CD14-positive monocyte (primary cell): ENCODE data around the gene DMXL1. TPM values are rescaled to one million over a fixed set of nuclear protein-coding genes. Genes with fewer than 3 reads are reported as not detected.

Source experiments
- DNase-seq, 3 donors: peaks; one replicate each; pipeline ENCODE4 v3.0.0-alpha.2; 2011 to 2022
- H2AFZ ChIP-seq: 2 replicates; pipeline ENCODE4 v1.6.0; 2012; ENCODE audit warnings: mild to moderate bottlenecking, low read depth, low read length, inconsistent platforms; ENCODE audit not compliant: insufficient read depth, poor library complexity, severe bottlenecking
- H3K27ac ChIP-seq, 2 donors: 1 replicate in 1 of 2; 2 replicates in 1 of 2; pipeline ENCODE4 v1.5.1; 2012 to 2013; ENCODE audit warnings: low read length in 2 of 2, control low read depth in 1 of 2, inconsistent platforms in 1 of 2, low read depth in 1 of 2, mild to moderate bottlenecking in 1 of 2
- H3K27me3 ChIP-seq, 2 donors: one replicate each; pipeline versions ENCODE4 v1.6.0 to v1.6.1; 2011 to 2013; ENCODE audit warnings: low read length in 2 of 2; ENCODE audit not compliant: control insufficient read depth in 2 of 2, insufficient read depth in 2 of 2
- H3K36me3 ChIP-seq, 2 donors: replicated peaks in 1 of 2; 1 replicate in 1 of 2; 2 replicates in 1 of 2; pipeline versions ENCODE4 v1.5.1 to v1.6.1; 2012 to 2013; ENCODE audit warnings: low read length in 2 of 2, control low read depth in 1 of 2, inconsistent platforms in 1 of 2, mild to moderate bottlenecking in 1 of 2; ENCODE audit not compliant: insufficient read depth in 2 of 2, control insufficient read depth in 1 of 2
- H3K4me1 ChIP-seq, 2 donors: 1 replicate in 1 of 2; 2 replicates in 1 of 2; pipeline versions ENCODE4 v1.5.1 to v1.6.1; 2012 to 2013; ENCODE audit warnings: low read length in 2 of 2, control low read depth in 1 of 2, inconsistent platforms in 1 of 2, mild to moderate bottlenecking in 1 of 2, moderate library complexity in 1 of 2; ENCODE audit not compliant: insufficient read depth in 2 of 2, control insufficient read depth in 1 of 2
- H3K4me2 ChIP-seq: replicated peaks from 2 replicates; pipeline ENCODE3; 2012; ENCODE audit warnings: low read length, moderate library complexity, mild to moderate bottlenecking; ENCODE audit not compliant: poor library complexity, severe bottlenecking; ENCODE audit errors: extremely low read depth
- H3K4me3 ChIP-seq, 3 experiments: fragments of 200-600 bp in 1 of 3; sonication (generic) in 1 of 3; replicated peaks in 1 of 3; 1 replicate in 2 of 3; 2 replicates in 1 of 3; pipeline ENCODE4 v1.5.1; 2011 to 2013; ENCODE audit warnings: low read length in 3 of 3, mild to moderate bottlenecking in 3 of 3, control low read depth in 2 of 3, low read depth in 2 of 3, inconsistent platforms in 1 of 3, moderate library complexity in 1 of 3
- H3K79me2 ChIP-seq: 2 replicates; pipeline ENCODE4 v1.6.0; 2012; ENCODE audit warnings: mild to moderate bottlenecking, control low read depth, inconsistent platforms, low read length, moderate library complexity; ENCODE audit not compliant: insufficient read depth
- H3K9ac ChIP-seq: 2 replicates; pipeline ENCODE4 v1.6.0; 2017; ENCODE audit warnings: low read length, mild to moderate bottlenecking; ENCODE audit not compliant: insufficient read depth, poor library complexity, severe bottlenecking
- H3K9me3 ChIP-seq, 2 donors: replicated peaks in 1 of 2; 1 replicate in 1 of 2; 2 replicates in 1 of 2; pipeline versions ENCODE4 v1.5.1 to v1.6.1; 2012 to 2013; ENCODE audit warnings: low read length in 2 of 2, control low read depth in 1 of 2; ENCODE audit not compliant: control insufficient read depth in 1 of 2, insufficient read depth in 1 of 2
- H4K20me1 ChIP-seq: 2 replicates; pipeline ENCODE4 v1.6.0; 2012; ENCODE audit warnings: mild to moderate bottlenecking, low read length, control low read depth, moderate library complexity; ENCODE audit not compliant: insufficient read depth
- H3K27ac Mint-ChIP-seq, 7 donors: one replicate each; pipeline ENCODE4 v1.8.0; 2020; ENCODE audit warnings: mild to moderate bottlenecking in 7 of 7, mixed read lengths in 7 of 7, moderate library complexity in 6 of 7, inconsistent platforms in 2 of 7
- H3K27me3 Mint-ChIP-seq, 3 donors: one replicate each; pipeline ENCODE4 v1.8.0; 2021 to 2022; ENCODE audit warnings: low read depth in 3 of 3, mild to moderate bottlenecking in 3 of 3, mixed read lengths in 3 of 3, moderate library complexity in 3 of 3, inconsistent platforms in 1 of 3
- H3K36me3 Mint-ChIP-seq, 2 donors: one replicate each; pipeline ENCODE4 v1.8.0; 2020; ENCODE audit warnings: mixed read lengths in 2 of 2, inconsistent platforms in 1 of 2, mild to moderate bottlenecking in 1 of 2
- H3K4me1 Mint-ChIP-seq: one replicate; pipeline ENCODE4 v1.8.0; 2020; ENCODE audit warnings: mild to moderate bottlenecking, mixed read lengths
- H3K4me3 Mint-ChIP-seq, 2 donors: one replicate each; pipeline ENCODE4 v1.8.0; 2020; ENCODE audit warnings: mild to moderate bottlenecking in 2 of 2, mixed read lengths in 2 of 2, moderate library complexity in 1 of 2
- H3K9me3 Mint-ChIP-seq, 7 donors: one replicate each; pipeline ENCODE4 v1.8.0; 2020 to 2022; ENCODE audit warnings: mixed read lengths in 7 of 7, mild to moderate bottlenecking in 6 of 7, moderate library complexity in 6 of 7, inconsistent platforms in 2 of 7
- CTCF ChIP-seq: fragments of 200-600 bp; IDR thresholded peaks from one replicate; pipeline ENCODE4 v1.8.0; 2022; ENCODE audit warnings: antibody characterized with exemption, mild to moderate bottlenecking
- WGBS: methylation state at CpG from one replicate; pipeline ENCODE4 v1.1.5; 2013; ENCODE audit warnings: missing lambda C conversion rate; ENCODE audit not compliant: insufficient coverage; 5-methylcytosine and 5-hydroxymethylcytosine counted together
- intact Hi-C, 2 donors: fragments of 100-400 bp; cut with micrococcal nuclease; formaldehyde crosslinking; loops; one replicate each; pipeline versions ENCODE4 v1.15.0 to v1.15.1; 2023
- polyA plus RNA-seq, 3 donors: library from polyadenylated mRNA; depleted of rRNA in 1 of 3; unstranded in 2 of 3; stranded (reverse) in 1 of 3; fragments of 300-500 nt in 2 of 3; fragments of >200 nt in 1 of 3; fragmentation: Illumina TruSeq in 2 of 3; gene quantifications; 1 replicate in 2 of 3; 2 replicates in 1 of 3; pipeline ENCODE4 v1.2.3, GENCODE V29; 2012 to 2021

Gene DMXL1
- polyA plus RNA-seq, 3 donors, result 15.5 to 20.5 (median 19.5) TPM

- H3K36me3 ChIP-seq, result peaks cover 2 to 17% of the 10 kb centered on the region in 2 donors
These were observed 7.4 kb downstream of the DMXL1 start for GRCh38 chr5:119078071-119078846.

GRCh38 chr5:119078861-119079260 lies 8.0 kb downstream of the DMXL1 start:
- no peak overlapping the region for H3K4me2 ChIP-seq
- Mint-ChIP-seq H3K9me3 (no peaks in the 10 kb centered on the region), H3K27me3 (no peaks in the 10 kb centered on the region), H3K4me1 (peaks cover 35% of the 10 kb centered on the region), H3K27ac (no peak overlapping the region), H3K36me3 (peaks cover 7 to 15% of the 10 kb centered on the region in 2 donors), H3K4me3 (no peak overlapping the region)
- DNase-seq, result no peak
- H3K9ac ChIP-seq, result no peak overlapping the region
- no peak for TF ChIP-seq CTCF
- no CpG with 5 or more reads among the region's 1 CpG for WGBS
- H3K27me3 ChIP-seq, result no peaks in the 10 kb centered on the region
- intact Hi-C loops, result loop anchor here (10.0 kb wide), 2 partner anchors 64 to 186 kb away; no protein-coding TSS in a partner anchor
- H3K36me3 ChIP-seq, result peaks cover 2 to 17% of the 10 kb centered on the region in 2 donors
- peaks cover 96% of the 10 kb centered on the region for H3K79me2 ChIP-seq
- H3K4me1 ChIP-seq, result peaks cover 8 to 10% of the 10 kb centered on the region in 2 donors
- H3K27ac ChIP-seq, result no peak overlapping the region
- H3K9me3 ChIP-seq, result no peaks in the 10 kb centered on the region
- no peak overlapping the region for H3K4me3 ChIP-seq
- no peak overlapping the region for H2AFZ ChIP-seq
- peaks cover 79% of the 10 kb centered on the region for H4K20me1 ChIP-seq

More at GRCh38 chr5:119078071-119078846, 7.4 kb downstream of the DMXL1 start:
- intact Hi-C loops, result loop anchor here (10.0 kb wide), 2 partner anchors 63 to 187 kb away; no protein-coding TSS in a partner anchor
- peaks cover 40% of the 10 kb centered on the region for H3K4me1 Mint-ChIP-seq
- TF ChIP-seq CTCF, result no peak
- H3K9ac ChIP-seq, result no peak overlapping the region
- H3K36me3 Mint-ChIP-seq, result peaks cover 5 to 11% of the 10 kb centered on the region in 2 donors
- peaks cover 73% of the 10 kb centered on the region for H4K20me1 ChIP-seq
- no peaks in the 10 kb centered on the region for H3K9me3 Mint-ChIP-seq
- 100% methylated on average over 1 of the region's 1 CpG for WGBS
- no peak overlapping the region for H2AFZ ChIP-seq
- H3K79me2 ChIP-seq, result peaks cover 96% of the 10 kb centered on the region
- peak overlapping the region in 1 of 7 donors; percentile 74 for H3K27ac Mint-ChIP-seq
- H3K27me3 ChIP-seq, result no peaks in the 10 kb centered on the region
- no peak overlapping the region for H3K4me3 Mint-ChIP-seq
- DNase-seq, result no peak
- H3K4me1 ChIP-seq, result peaks cover 14 to 16% of the 10 kb centered on the region in 2 donors
- H3K27me3 Mint-ChIP-seq, result no peaks in the 10 kb centered on the region
- no peaks in the 10 kb centered on the region for H3K9me3 ChIP-seq
- no peak overlapping the region for H3K4me3 ChIP-seq
- H3K4me2 ChIP-seq, result no peak overlapping the region
- H3K27ac ChIP-seq, result no peak overlapping the region
